Muscle layer of duodenum (tissue), 2 donors: ENCODE data around the gene SFTPB.
"Not testable (repeated sequence)": the region's sequence is repeated elsewhere in the genome, so short reads cannot be mapped to it uniquely, and the experiment has no call there.

Experiments used
- H3K27ac ChIP-seq: one replicate; pipeline ENCODE4 v1.7.0; 2013; ENCODE audit warnings: mild to moderate bottlenecking, low read length
- H3K27me3 ChIP-seq: one replicate; pipeline ENCODE4 v1.7.0; 2013; ENCODE audit warnings: low read depth, mild to moderate bottlenecking, control low read depth, low read length
- H3K36me3 ChIP-seq, 2 donors: one replicate each; pipeline ENCODE4 v1.7.0; 2013; ENCODE audit warnings: low read length in 2 of 2, control low read depth in 1 of 2, mild to moderate bottlenecking in 1 of 2; ENCODE audit not compliant: insufficient read depth in 2 of 2, control insufficient read depth in 1 of 2
- H3K4me1 ChIP-seq, 2 donors: one replicate each; pipeline ENCODE4 v1.7.0; 2013; ENCODE audit warnings: low read length in 2 of 2, mild to moderate bottlenecking in 2 of 2, control low read depth in 1 of 2, moderate library complexity in 1 of 2; ENCODE audit not compliant: insufficient read depth in 2 of 2, control insufficient read depth in 1 of 2
- H3K4me3 ChIP-seq, 2 donors: one replicate each; pipeline ENCODE4 v1.7.0; 2013; ENCODE audit warnings: low read length in 2 of 2, low read depth in 1 of 2, mild to moderate bottlenecking in 1 of 2
- H3K9me3 ChIP-seq, 2 donors: one replicate each; pipeline ENCODE4 v1.7.0; 2013; ENCODE audit warnings: low read length in 2 of 2, control low read depth in 1 of 2, mild to moderate bottlenecking in 1 of 2; ENCODE audit not compliant: control insufficient read depth in 1 of 2
- donor health status: healthy.

SFTPB gene

GRCh38 chr2:85662899-85663593 is 5.0 kb downstream of the SFTPB start:
- Histone ChIP-seq H3K27ac (no peak overlapping the region), H3K9me3 (no peaks in the 10 kb centered on the region), H3K4me3 (no peak overlapping the region), H3K4me1 (no peaks in the 10 kb centered on the region), H3K27me3 (no peaks in the 10 kb centered on the region), H3K36me3 (no peaks in the 10 kb centered on the region)

- Histone ChIP-seq H3K4me3 (no peak overlapping the region), H3K9me3 (no peaks in the 10 kb centered on the region), H3K4me1 (no peaks in the 10 kb centered on the region), H3K27ac (no peak overlapping the region), H3K27me3 (no peaks in the 10 kb centered on the region), H3K36me3 (peaks cover 0 to 1% of the 10 kb centered on the region in 2 donors)
Observed at GRCh38 chr2:85661139-85661858, 6.7 kb downstream of the SFTPB start.

- Histone ChIP-seq H3K36me3 (peaks cover 5 to 7% of the 10 kb centered on the region in 2 donors), H3K9me3 (no peaks in the 10 kb centered on the region), H3K4me3 (no peak overlapping the region), H3K4me1 (no peaks in the 10 kb centered on the region), H3K27ac (no peak overlapping the region), H3K27me3 (no peaks in the 10 kb centered on the region)
Observed at GRCh38 chr2:85660725-85661124, 7.3 kb downstream of the SFTPB start.

GRCh38 chr2:85660301-85660700 is 7.7 kb downstream of the SFTPB start:
- H3K27me3 ChIP-seq, H3K4me1 ChIP-seq, H3K27ac ChIP-seq, H3K9me3 ChIP-seq, H3K36me3 ChIP-seq, H3K4me3 ChIP-seq: not testable (repeated sequence)

- Histone ChIP-seq H3K36me3 (peaks cover 5 to 10% of the 10 kb centered on the region in 2 donors), H3K4me3 (no peak overlapping the region), H3K9me3 (no peaks in the 10 kb centered on the region), H3K4me1 (no peaks in the 10 kb centered on the region), H3K27me3 (no peaks in the 10 kb centered on the region), H3K27ac (no peak overlapping the region)
Observed at GRCh38 chr2:85659324-85659981, 8.5 kb downstream of the SFTPB start.

- not testable (repeated sequence) for H3K4me1 ChIP-seq, H3K27ac ChIP-seq, H3K9me3 ChIP-seq, H3K4me3 ChIP-seq, H3K36me3 ChIP-seq, H3K27me3 ChIP-seq
Observed at GRCh38 chr2:85657399-85657798, 10.6 kb downstream of the SFTPB start.

GRCh38 chr2:85656468-85656867 is 11.5 kb downstream of the SFTPB start:
- Histone ChIP-seq H3K27ac (no peak overlapping the region), H3K27me3 (no peaks in the 10 kb centered on the region), H3K9me3 (no peaks in the 10 kb centered on the region), H3K4me1 (no peaks in the 10 kb centered on the region), H3K36me3 (peaks cover 5 to 11% of the 10 kb centered on the region in 2 donors), H3K4me3 (no peak overlapping the region)

- no peak overlapping the region for H3K27ac ChIP-seq
- no peaks in the 10 kb centered on the region for H3K9me3 ChIP-seq
- H3K36me3 ChIP-seq: peaks cover 10 to 14% of the 10 kb centered on the region in 2 donors
- H3K4me1 ChIP-seq: no peaks in the 10 kb centered on the region
- H3K27me3 ChIP-seq: no peaks in the 10 kb centered on the region
- no peak overlapping the region for H3K4me3 ChIP-seq
Observed at GRCh38 chr2:85655961-85656417, 12.0 kb downstream of the SFTPB start.

GRCh38 chr2:85653996-85654395 is 14.0 kb downstream of the SFTPB start:
- H3K27me3 ChIP-seq: no peaks in the 10 kb centered on the region
- no peak overlapping the region for H3K27ac ChIP-seq
- no peaks in the 10 kb centered on the region for H3K4me1 ChIP-seq
- no peak overlapping the region for H3K4me3 ChIP-seq
- peaks cover 20 to 31% of the 10 kb centered on the region in 2 donors for H3K36me3 ChIP-seq
- H3K9me3 ChIP-seq: no peaks in the 10 kb centered on the region

GRCh38 chr2:85652056-85652455 is 15.9 kb downstream of the SFTPB start:
- no peaks in the 10 kb centered on the region for H3K9me3 ChIP-seq
- H3K4me3 ChIP-seq: no peak overlapping the region
- no peaks in the 10 kb centered on the region for H3K4me1 ChIP-seq
- no peak overlapping the region for H3K27ac ChIP-seq
- H3K36me3 ChIP-seq: peaks cover 36 to 51% of the 10 kb centered on the region in 2 donors
- H3K27me3 ChIP-seq: no peaks in the 10 kb centered on the region

- no peaks in the 10 kb centered on the region for H3K27me3 ChIP-seq
- H3K36me3 ChIP-seq: peaks cover 42 to 56% of the 10 kb centered on the region in 2 donors
- no peaks in the 10 kb centered on the region for H3K4me1 ChIP-seq
- no peak overlapping the region for H3K27ac ChIP-seq
- no peak overlapping the region for H3K4me3 ChIP-seq
- H3K9me3 ChIP-seq: no peaks in the 10 kb centered on the region
Observed at GRCh38 chr2:85651097-85651496, 16.9 kb downstream of the SFTPB start.
